Lung microvascular endothelial cell (primary cell): Measurements from ENCODE around the gene PPM1G. TPM values are rescaled to one million over a fixed set of nuclear protein-coding genes. Genes with fewer than 3 reads are reported as not detected.

Experiments used
- total RNA-seq: library from RNA; depleted of rRNA; stranded (reverse); fragments of >200 nt; gene quantifications from 2 replicates; pipeline ENCODE4 v1.2.1, GENCODE V29; 2014

Gene PPM1G
- total RNA-seq, 1 donor from 2014 or later = 78.8 TPM

Other genes with a start within 250 kb of the PPM1G start
- gene ATRAID, start 197.6 kb downstream of the PPM1G start, total RNA-seq = 97.0 and 130 TPM in 2 replicates
- gene SLC5A6, start 197.3 kb downstream of the PPM1G start, total RNA-seq = 12.0 and 26.0 TPM in 2 replicates
- 24.0 and 29.6 TPM in 2 replicates for gene CAD, start 192.2 kb downstream of the PPM1G start, total RNA-seq
- gene SLC30A3, start 146.5 kb downstream of the PPM1G start, total RNA-seq = 7.8 and 16.9 TPM in 2 replicates
- gene DNAJC5G, start 134.2 kb downstream of the PPM1G start, total RNA-seq = 0.44 and 1.4 TPM in 2 replicates
- gene TRIM54, start 127.2 kb downstream of the PPM1G start, total RNA-seq = 0.44 and 1.2 TPM in 2 replicates
- 0.40 and 0.44 TPM in 2 replicates for gene UCN, start 101.1 kb downstream of the PPM1G start, total RNA-seq
- 32.7 and 34.2 TPM in 2 replicates for gene MPV17, start 86.5 kb downstream of the PPM1G start, total RNA-seq
- gene GTF3C2, start 52.8 kb downstream of the PPM1G start, total RNA-seq = 18.7 and 20.4 TPM in 2 replicates
- 21.4 and 23.0 TPM in 2 replicates for gene EIF2B4, start 39.3 kb downstream of the PPM1G start, total RNA-seq
- 97.9 and 106 TPM in 2 replicates for gene SNX17, start 39.0 kb downstream of the PPM1G start, total RNA-seq
- gene ZNF513, start 28.9 kb downstream of the PPM1G start, total RNA-seq = 4.8 and 7.1 TPM in 2 replicates
- 71.9 and 79.0 TPM in 2 replicates for gene NRBP1, start 19.0 kb upstream of the PPM1G start, total RNA-seq
- not detected in 2 replicates for gene KRTCAP3, start 32.8 kb upstream of the PPM1G start, total RNA-seq
- 7.6 and 8.5 TPM in 2 replicates for gene IFT172, start 80.2 kb upstream of the PPM1G start, total RNA-seq
- 8.3 and 10.9 TPM in 2 replicates for gene FNDC4, start 85.6 kb upstream of the PPM1G start, total RNA-seq
- 0.22 TPM in 1 of 2 replicates, not detected in the other for gene GCKR, start 87.2 kb upstream of the PPM1G start, total RNA-seq
- gene ZNF512, start 173.5 kb upstream of the PPM1G start, total RNA-seq = 8.9 and 11.3 TPM in 2 replicates
- gene CCDC121, start 219.4 kb upstream of the PPM1G start, total RNA-seq = 1.1 and 2.6 TPM in 2 replicates
- 26.4 and 27.6 TPM in 2 replicates for gene GPN1, start 219.5 kb upstream of the PPM1G start, total RNA-seq